Colonic mucosa (tissue), 4 donors: ENCODE measurements around the gene PDLIM4. TPM values are rescaled to one million over a fixed set of nuclear protein-coding genes. Genes with fewer than 3 reads are reported as not detected.

Source experiments
- DNase-seq: peaks from one replicate; pipeline ENCODE4 v3.0.0-alpha.2; 2020
- H3K27ac ChIP-seq: fragments of 200-600 bp; one replicate; pipeline ENCODE4 v1.8.0; 2021
- H3K27me3 ChIP-seq: fragments of 200-600 bp; one replicate; pipeline ENCODE4 v1.8.0; 2021
- H3K36me3 ChIP-seq: fragments of 200-600 bp; one replicate; pipeline ENCODE4 v1.8.0; 2021
- H3K4me1 ChIP-seq: fragments of 200-600 bp; one replicate; pipeline ENCODE4 v1.8.0; 2021; ENCODE audit warnings: mild to moderate bottlenecking
- H3K4me3 ChIP-seq: fragments of 200-600 bp; one replicate; pipeline ENCODE4 v1.8.0; 2021
- H3K9ac ChIP-seq, 2 donors: one replicate each; pipeline ENCODE4 v1.7.0; 2013; ENCODE audit warnings: control low read depth in 2 of 2, low read depth in 2 of 2, low read length in 2 of 2
- H3K9me3 ChIP-seq: fragments of 200-600 bp; one replicate; pipeline ENCODE4 v1.8.0; 2021
- intact Hi-C: fragments of 100-400 bp; cut with DNase I; formaldehyde crosslinking; loops from one replicate; pipeline ENCODE4 v1.14.1; 2022
- total RNA-seq, 2 donors: library from RNA; stranded (reverse); fragmentation: NEBNext Ultra II Directional in 1 of 2; extraction: Animal tissue kit (Norgen Biotek cat#: 25700) in 1 of 2; gene quantifications; one replicate each; pipeline ENCODE4 v1.2.1, GENCODE V29; 2021
- TF ChIP-seq, protein P1 (sequence below): fragments of 200-600 bp; IDR thresholded peaks from one replicate; pipeline ENCODE4 v1.8.0; 2022; ENCODE audit warnings: antibody characterized with exemption, mild to moderate bottlenecking
- donor health status: healthy.
- donor health status: DM: no; HTN: no; CAD: no.
- donor health status: DM: no; HTN: no; CAD: no.

PDLIM4 gene
- total RNA-seq, 2 donors from 2014 or later = 2.3 to 14.3 TPM

DNA sequence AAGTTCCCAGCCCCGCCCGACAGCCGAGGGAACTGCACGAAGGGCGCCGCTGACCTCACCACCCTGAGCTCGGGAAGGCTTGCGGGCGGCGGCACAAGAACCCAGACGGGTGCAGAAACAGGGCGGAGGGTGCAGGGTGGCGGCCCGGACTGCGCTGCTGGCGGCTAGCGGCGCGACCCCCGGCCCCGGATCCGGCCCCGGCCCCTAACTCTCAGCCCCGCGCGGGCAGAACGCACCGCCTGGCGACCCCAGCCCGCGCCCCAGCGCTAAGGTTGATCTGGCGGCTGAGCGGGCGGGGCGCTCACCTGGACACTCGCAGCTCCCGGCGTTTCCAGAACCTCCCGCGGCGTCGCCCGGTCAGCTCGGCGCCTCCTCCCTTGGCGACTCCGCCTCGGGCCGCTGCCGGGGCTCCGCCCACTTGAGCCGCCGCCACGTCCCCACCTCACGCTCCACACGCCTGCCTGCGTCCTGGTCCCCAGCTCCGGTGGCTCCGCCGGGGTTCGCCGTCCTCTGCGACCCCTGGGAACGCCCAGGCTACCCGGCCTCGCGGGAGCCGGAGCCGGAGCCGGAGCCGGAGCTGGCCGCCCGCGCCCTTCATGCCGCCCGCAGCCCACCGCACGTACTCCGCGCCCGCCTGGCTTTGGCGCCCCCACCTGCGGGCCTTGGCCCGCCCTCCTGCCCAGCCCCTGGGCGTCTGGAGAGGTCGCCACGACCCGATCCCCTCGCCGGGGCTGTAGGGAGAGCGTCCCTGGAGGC lies 29.8 kb upstream of the PDLIM4 start, which contains the start of gene P4HA2:
TSS of gene P4HA2 (minus strand) at position 369 of the 756 bp plus-strand sequence. CDS start 9,227 bp downstream, outside the sequence.
- peak within 1 kb of the TSS; percentile 81 to 93 for H3K9ac ChIP-seq
- H3K36me3 ChIP-seq = no peaks in the 10 kb centered on the region
- peak within 1 kb of the TSS; percentile 54 for H3K4me3 ChIP-seq
- H3K4me1 ChIP-seq = no peaks in the 10 kb centered on the region
- intact Hi-C loops = no loop called here
- peak within 1 kb of the TSS; percentile 81 for H3K27ac ChIP-seq
- no peaks in the 10 kb centered on the region for H3K27me3 ChIP-seq
- H3K9me3 ChIP-seq = no peaks in the 10 kb centered on the region
- peak; percentile 91 for DNase-seq
- TF ChIP-seq, protein P1, sequence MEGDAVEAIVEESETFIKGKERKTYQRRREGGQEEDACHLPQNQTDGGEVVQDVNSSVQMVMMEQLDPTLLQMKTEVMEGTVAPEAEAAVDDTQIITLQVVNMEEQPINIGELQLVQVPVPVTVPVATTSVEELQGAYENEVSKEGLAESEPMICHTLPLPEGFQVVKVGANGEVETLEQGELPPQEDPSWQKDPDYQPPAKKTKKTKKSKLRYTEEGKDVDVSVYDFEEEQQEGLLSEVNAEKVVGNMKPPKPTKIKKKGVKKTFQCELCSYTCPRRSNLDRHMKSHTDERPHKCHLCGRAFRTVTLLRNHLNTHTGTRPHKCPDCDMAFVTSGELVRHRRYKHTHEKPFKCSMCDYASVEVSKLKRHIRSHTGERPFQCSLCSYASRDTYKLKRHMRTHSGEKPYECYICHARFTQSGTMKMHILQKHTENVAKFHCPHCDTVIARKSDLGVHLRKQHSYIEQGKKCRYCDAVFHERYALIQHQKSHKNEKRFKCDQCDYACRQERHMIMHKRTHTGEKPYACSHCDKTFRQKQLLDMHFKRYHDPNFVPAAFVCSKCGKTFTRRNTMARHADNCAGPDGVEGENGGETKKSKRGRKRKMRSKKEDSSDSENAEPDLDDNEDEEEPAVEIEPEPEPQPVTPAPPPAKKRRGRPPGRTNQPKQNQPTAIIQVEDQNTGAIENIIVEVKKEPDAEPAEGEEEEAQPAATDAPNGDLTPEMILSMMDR = no peak

DNA sequence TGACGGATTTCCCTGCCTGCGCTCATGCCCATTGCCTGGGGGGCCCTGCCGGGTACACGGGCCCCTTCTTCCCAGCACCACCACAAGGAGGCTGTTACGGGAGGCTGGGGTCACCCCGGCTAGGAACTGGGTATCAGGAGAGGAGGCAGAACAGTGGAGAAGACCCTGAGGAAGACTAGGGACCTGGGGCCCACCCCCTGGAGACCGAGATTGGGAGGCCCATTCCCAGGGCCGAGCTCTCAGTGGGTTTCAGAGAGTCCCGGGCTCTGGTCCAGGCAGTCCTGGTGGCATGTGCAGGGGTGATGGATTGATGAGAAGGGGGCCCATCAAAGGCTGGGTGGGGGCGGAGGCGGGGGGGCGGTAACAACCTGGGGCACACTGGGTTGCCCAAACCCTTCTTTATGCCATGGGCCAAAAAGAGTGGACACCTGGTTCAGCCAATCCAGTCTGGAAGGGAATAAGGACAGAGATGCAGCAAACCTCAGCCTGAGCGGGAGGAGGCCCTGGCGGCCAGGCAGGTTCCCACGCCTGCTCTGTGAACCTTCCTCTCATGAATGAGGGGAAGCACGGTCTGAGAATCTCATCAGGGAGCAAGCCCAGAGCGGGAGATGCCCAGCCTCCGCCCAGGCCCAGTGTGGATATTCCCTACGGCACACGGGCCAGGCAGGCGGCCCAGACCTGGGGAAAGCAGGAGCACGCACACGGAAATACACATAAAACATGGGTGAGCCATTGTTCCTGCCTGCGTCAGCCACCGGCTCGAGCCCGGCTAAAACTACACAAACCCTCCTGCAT lies 29.1 kb upstream of the PDLIM4 start:
- DNase-seq = peak; percentile 30
- H3K9ac ChIP-seq = peak overlapping the region; percentile 65 to 93
- no peaks in the 10 kb centered on the region for H3K36me3 ChIP-seq
- H3K9me3 ChIP-seq = no peaks in the 10 kb centered on the region
- H3K27ac ChIP-seq = peak overlapping the region; percentile 81
- intact Hi-C loops = no loop called here
- H3K4me1 ChIP-seq = no peaks in the 10 kb centered on the region
- TF ChIP-seq, protein P1 = no peak
- H3K4me3 ChIP-seq = peak overlapping the region; percentile 54
- H3K27me3 ChIP-seq = no peaks in the 10 kb centered on the region

DNA sequence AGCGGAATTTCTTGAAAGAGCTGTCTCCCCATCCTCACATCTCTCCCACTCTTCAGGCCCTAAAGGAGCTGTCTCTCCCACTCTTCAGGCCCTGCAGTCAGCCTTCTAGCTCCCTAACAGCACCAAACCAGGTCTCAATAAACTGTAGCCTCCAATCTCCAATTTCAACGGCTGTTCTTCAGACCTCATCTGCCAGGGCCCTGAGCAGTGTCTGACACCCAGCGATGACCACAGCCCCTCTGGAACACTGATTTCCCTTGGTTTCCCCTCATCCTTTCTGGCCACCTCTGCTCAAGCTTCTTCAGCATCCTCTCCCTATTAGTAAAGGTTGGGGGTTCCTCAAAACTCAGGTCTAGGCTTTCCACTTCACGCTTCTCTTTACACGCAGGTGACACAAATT lies 28.3 kb upstream of the PDLIM4 start:
- no peaks in the 10 kb centered on the region for H3K27me3 ChIP-seq
- H3K27ac ChIP-seq = no peak overlapping the region
- H3K36me3 ChIP-seq = no peaks in the 10 kb centered on the region
- no peak for DNase-seq
- intact Hi-C loops = no loop called here
- H3K4me3 ChIP-seq = no peak overlapping the region
- H3K4me1 ChIP-seq = no peaks in the 10 kb centered on the region
- H3K9me3 ChIP-seq = no peaks in the 10 kb centered on the region
- H3K9ac ChIP-seq = no peak overlapping the region
- TF ChIP-seq, protein P1 = no peak

DNA sequence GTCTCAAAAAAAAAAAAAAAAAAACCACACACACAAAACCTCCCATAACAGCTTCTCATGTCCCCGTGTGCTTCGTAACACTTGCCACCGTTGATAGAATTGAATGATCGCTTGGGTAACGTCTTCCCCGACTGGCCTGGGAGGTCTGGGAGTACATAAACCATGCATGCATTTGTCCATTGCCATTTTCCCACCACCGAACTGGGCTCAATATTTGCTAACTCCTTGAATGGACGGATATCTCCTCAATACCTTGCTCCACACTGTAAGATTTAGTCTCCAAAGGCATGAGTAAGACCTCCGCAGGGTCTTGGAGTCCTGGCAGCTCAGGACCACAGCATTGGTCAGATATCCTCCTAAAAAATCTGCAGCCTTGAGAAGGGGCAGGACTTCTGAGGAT lies 26.6 kb upstream of the PDLIM4 start:
- H3K27ac ChIP-seq = no peak overlapping the region
- TF ChIP-seq, protein P1 = no peak
- intact Hi-C loops = no loop called here
- H3K36me3 ChIP-seq = no peaks in the 10 kb centered on the region
- no peaks in the 10 kb centered on the region for H3K27me3 ChIP-seq
- H3K4me1 ChIP-seq = no peaks in the 10 kb centered on the region
- H3K9ac ChIP-seq = no peak overlapping the region
- no peaks in the 10 kb centered on the region for H3K9me3 ChIP-seq
- DNase-seq = no peak
- no peak overlapping the region for H3K4me3 ChIP-seq

DNA sequence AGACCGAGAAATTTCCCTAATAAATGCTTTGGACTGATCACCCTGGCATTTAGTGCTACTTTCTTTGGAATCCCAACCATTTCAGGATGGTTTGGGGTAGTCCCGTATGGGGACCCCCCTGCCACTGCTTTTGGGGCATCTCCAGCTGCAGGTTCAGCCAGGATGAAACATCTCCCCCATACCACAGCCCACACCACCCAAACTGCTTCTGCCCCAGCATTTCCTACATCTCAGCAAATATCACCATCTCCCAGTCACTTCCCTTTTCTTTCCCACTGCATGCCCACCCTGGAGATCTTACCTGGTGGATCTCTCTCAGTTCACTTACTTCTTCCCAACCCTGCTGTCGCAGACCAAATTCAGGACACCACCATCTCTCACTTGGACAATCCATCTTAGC lies 25.0 kb upstream of the PDLIM4 start:
- Histone ChIP-seq H3K27me3 (no peaks in the 10 kb centered on the region), H3K9ac (no peak overlapping the region), H3K36me3 (no peaks in the 10 kb centered on the region), H3K4me3 (no peak overlapping the region), H3K9me3 (no peaks in the 10 kb centered on the region), H3K4me1 (no peaks in the 10 kb centered on the region), H3K27ac (no peak overlapping the region)
- no peak for DNase-seq
- TF ChIP-seq, protein P1 = no peak
- intact Hi-C loops = no loop called here
